HEK293T (cell line): ENCODE measurements around the gene RIPOR2.

Source experiments
- ARNT ChIP-seq: fragments of 450-650 bp; IDR thresholded peaks from 2 replicates; pipeline ENCODE4 v1.6.1; 2017; ENCODE audit warnings: mild to moderate bottlenecking
- BHLHE40 ChIP-seq: fragments of 450-650 bp; IDR thresholded peaks from 2 replicates; pipeline ENCODE4 v1.6.1; 2016; ENCODE audit warnings: mild to moderate bottlenecking, moderate library complexity, borderline replicate concordance
- CTBP1 ChIP-seq: fragments of 450-650 bp; IDR thresholded peaks from 2 replicates; pipeline ENCODE4 v1.6.1; 2016; ENCODE audit warnings: borderline replicate concordance
- ELF4 ChIP-seq: fragments of 450-650 bp; IDR thresholded peaks from 2 replicates; pipeline ENCODE4 v1.6.1; 2017; ENCODE audit warnings: antibody characterized with exemption
- FOXA1 ChIP-seq: fragments of 450-650 bp; IDR thresholded peaks from 2 replicates; pipeline ENCODE4 v1.6.1; 2016; ENCODE audit warnings: mild to moderate bottlenecking
- FOXK2 ChIP-seq: fragments of 450-650 bp; IDR thresholded peaks from 2 replicates; pipeline ENCODE4 v1.6.1; 2016; ENCODE audit warnings: mild to moderate bottlenecking
- FOXM1 ChIP-seq: fragments of 450-650 bp; IDR thresholded peaks from 2 replicates; pipeline ENCODE4 v1.6.1; 2017; ENCODE audit warnings: mild to moderate bottlenecking, borderline replicate concordance
- L3MBTL2 ChIP-seq: fragments of 450-650 bp; conservative IDR thresholded peaks from 2 replicates; pipeline ENCODE4 v1.6.1; 2016; ENCODE audit warnings: mild to moderate bottlenecking
- NFRKB ChIP-seq: fragments of 450-650 bp; IDR thresholded peaks from 2 replicates; pipeline ENCODE4 v1.6.1; 2016; ENCODE audit warnings: mild to moderate bottlenecking, moderate library complexity
- SP1 ChIP-seq: fragments of 450-650 bp; IDR thresholded peaks from 2 replicates; pipeline ENCODE4 v1.6.1; 2017
- SUZ12 ChIP-seq: fragments of 450-650 bp; IDR thresholded peaks from 2 replicates; pipeline ENCODE4 v1.6.1; 2016; ENCODE audit warnings: mild to moderate bottlenecking
- ZNF384 ChIP-seq: fragments of 450-650 bp; IDR thresholded peaks from 2 replicates; pipeline ENCODE4 v1.6.1; 2016
- TF ChIP-seq, protein P1 (sequence below): fragments of 450-650 bp; IDR thresholded peaks from 2 replicates; pipeline ENCODE4 v1.6.1; 2016

GRCh38 chr6:24950218-24950941 is 14.6 kb upstream of the RIPOR2 start:
- TF ChIP-seq ARNT = no peak
- TF ChIP-seq SP1 = no peak
- no peak for TF ChIP-seq FOXK2
- no peak for TF ChIP-seq ELF4
- no peak for TF ChIP-seq FOXM1
- TF ChIP-seq BHLHE40 = no peak
- TF ChIP-seq, protein P1, sequence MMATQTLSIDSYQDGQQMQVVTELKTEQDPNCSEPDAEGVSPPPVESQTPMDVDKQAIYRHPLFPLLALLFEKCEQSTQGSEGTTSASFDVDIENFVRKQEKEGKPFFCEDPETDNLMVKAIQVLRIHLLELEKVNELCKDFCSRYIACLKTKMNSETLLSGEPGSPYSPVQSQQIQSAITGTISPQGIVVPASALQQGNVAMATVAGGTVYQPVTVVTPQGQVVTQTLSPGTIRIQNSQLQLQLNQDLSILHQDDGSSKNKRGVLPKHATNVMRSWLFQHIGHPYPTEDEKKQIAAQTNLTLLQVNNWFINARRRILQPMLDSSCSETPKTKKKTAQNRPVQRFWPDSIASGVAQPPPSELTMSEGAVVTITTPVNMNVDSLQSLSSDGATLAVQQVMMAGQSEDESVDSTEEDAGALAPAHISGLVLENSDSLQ = no peak
- no peak for TF ChIP-seq SUZ12
- no peak for TF ChIP-seq FOXA1
- TF ChIP-seq CTBP1 = no peak
- TF ChIP-seq NFRKB = no peak
- no peak for TF ChIP-seq ZNF384
- no peak for TF ChIP-seq L3MBTL2
